Measurements from ENCODE around the gene CAMK4.
"Not testable (repeated sequence)": the region's sequence is repeated elsewhere in the genome, so short reads cannot be mapped to it uniquely, and the experiment has no call there.

Gene CAMK4

DNA sequence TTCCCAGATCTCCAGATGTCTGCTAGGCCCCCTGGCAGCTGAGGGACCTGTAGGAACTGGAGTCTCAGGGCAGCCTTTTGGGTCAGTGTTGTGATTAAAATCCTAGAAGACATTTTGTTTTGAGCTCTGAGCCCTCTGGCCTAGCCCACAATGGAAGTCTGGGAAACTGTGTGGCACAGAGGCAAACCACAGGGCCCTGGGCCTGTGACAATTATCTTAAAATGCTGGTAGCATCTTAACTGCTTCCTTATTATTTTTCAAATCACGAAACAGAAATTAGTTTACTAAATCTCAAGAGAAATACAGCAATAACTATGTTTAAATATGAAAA lies 162.6 kb downstream of the CAMK4 start:
- DNase-seq = no peak

GRCh38 chr5:111387361-111387760 lies 163.2 kb downstream of the CAMK4 start:
- no peak for DNase-seq

DNA sequence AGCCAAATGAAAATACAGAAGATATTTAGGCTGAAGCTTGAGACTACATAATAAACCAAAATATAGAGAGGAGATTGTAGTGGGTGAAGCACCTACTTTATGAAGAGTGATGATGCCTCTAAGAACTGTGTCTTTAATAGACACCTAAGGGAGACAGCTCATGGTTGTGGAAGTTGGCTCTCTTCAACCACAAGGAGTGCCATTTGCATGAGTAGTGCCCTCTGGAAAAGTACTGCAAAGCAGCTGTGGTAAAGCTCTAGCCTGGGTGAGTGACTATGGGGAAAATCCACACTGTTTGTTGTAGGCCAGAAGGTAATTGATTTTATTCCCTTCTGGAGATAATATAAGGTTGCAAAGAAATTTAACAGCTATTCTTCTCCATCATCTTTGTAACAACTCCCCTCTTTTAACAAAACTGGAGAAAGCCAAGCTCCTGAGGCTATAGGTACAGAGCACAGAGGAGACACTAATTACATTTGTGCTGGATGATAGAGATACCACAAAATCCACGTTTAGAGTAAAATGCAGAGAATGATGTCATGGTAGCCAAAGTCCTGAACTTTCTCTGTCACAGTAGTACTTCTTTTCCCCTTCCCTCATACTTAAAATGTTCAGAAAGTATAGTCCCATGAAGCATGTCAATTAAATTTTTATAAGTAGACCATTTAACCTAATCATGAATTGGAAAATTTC lies 165.4 kb downstream of the CAMK4 start:
- no peak for DNase-seq

GRCh38 chr5:111392181-111392580 lies 168.0 kb downstream of the CAMK4 start:
- no peak for DNase-seq

DNA sequence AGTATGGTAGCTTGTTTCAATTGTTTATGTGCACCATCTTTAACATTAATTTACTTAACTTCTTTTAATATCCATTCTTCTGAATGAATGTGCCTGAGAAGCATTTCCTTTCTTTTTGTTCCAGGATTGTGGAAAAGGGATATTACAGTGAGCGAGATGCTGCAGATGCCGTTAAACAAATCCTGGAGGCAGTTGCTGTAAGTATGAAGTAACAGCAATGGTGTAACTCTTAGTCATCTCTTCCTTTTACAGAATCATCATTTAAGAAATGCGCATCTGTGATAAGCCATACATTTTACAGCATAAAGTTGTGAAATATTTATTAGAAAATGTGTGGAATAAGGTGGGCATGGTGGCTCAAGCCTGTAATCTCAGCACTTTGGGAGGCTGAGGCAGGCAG lies 170.4 kb downstream of the CAMK4 start:
- DNase-seq = peak; percentile 25

GRCh38 chr5:111398013-111398412 lies 173.8 kb downstream of the CAMK4 start:
- no peak for DNase-seq

DNA sequence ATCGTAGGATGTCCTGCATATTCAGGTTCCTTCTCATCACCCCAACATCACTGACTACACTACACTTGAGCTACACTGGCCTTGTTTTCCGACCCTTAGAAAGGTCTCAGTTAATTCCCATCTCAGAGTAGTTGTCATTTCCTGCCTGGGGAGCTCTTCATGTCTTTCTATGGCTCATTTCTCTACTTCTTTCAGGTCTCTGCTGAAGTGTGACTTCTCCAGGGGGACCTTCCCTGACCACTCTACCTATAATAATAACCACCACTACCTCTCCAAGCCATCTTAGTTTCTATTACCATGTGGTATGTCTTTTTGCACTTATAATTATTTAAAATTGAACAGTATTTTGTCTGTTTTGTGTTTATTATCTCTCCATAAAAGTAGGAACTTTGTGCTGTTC lies 174.9 kb downstream of the CAMK4 start:
- no peak for DNase-seq

- no peak for DNase-seq
These were observed 177.7 kb downstream of the CAMK4 start for GRCh38 chr5:111401906-111402305.

DNA sequence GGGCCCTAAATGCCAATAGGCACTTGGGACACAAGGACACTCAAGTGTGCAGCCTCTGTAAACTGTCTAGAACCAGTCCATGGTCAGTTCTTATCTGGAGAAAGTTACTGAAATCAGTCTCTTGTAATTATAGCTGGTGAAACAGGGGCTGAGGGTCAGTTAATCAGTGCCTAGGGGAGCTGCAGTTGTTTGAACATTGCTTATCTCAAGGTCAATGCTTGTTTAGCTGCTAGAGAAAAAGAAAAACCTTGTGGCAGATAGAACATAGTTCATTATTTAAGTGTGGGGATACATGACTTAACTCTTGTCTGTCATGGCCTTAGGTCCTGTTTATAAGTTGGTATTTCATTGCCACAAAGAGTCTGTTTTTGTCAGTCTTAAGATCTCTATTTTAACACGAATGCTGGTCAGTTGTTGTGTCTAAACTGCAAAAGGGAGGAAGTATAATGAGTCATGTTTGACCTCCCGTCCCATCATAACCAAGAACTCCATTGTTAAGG lies 180.1 kb downstream of the CAMK4 start:
- no peak for DNase-seq

GRCh38 chr5:111407562-111407961 lies 183.4 kb downstream of the CAMK4 start:
- no peak for DNase-seq

DNA sequence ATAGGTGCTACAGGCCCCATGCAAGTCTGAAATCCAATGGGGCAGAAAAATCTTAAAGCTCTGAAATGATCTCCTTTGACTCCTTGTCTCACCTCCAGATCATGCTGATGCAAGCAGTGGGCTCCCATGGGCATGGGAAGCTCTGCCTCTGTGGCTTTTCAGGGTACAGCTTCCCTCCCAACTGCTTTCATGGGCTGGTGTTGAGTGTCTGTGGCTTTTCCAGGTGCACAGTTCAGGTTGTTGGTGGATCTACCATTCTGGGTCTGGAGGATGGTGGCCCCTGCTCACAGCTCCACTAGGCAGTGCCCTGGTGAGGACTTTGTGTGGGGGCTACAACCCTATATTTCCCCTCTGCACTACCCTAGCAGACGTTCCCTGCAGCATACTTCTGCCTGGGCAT lies 184.6 kb downstream of the CAMK4 start:
- DNase-seq = no peak

DNA sequence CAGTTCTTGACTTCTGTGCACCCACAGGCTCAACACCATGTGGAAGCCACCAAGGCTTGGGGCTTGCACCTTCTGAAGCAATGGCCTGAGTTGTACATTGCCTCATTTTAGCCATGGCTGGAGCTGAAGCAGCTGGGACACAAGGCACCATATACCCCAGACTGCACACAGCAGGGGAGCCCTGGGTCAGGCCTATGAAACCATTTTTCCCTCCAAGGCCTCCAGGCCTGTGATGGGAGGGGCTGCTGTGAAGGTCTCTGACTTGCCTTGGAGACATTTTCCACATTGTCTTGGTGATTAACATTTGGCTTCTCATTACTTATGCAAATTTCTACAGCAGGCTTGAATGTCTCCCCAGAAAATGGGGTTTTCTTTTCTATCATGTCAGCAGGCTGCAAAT lies 185.1 kb downstream of the CAMK4 start:
- DNase-seq = not testable (repeated sequence)

DNA sequence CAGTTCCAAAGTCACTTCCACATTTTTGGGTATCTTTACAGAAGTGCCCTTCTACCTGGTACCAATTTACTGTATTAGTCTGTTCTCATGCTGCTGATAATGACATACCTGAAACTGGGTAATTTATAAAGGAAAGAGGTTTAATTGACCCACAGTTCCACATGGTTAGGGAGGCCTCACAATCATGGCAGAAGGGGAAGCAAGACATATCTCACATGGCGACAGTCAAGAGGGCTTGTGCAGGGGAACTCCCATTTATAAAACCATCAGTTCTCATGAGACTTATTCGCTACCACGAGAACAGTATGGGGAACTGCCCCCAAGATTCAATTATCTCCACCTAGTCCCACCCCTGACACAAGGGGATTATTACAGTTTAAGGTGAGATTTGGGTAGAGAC lies 185.9 kb downstream of the CAMK4 start:
- DNase-seq = not testable (repeated sequence)

GRCh38 chr5:111411301-111411700 lies 187.1 kb downstream of the CAMK4 start:
- DNase-seq = no peak

- DNase-seq = no peak
These were observed 188.4 kb downstream of the CAMK4 start for GRCh38 chr5:111412593-111412992.

DNA sequence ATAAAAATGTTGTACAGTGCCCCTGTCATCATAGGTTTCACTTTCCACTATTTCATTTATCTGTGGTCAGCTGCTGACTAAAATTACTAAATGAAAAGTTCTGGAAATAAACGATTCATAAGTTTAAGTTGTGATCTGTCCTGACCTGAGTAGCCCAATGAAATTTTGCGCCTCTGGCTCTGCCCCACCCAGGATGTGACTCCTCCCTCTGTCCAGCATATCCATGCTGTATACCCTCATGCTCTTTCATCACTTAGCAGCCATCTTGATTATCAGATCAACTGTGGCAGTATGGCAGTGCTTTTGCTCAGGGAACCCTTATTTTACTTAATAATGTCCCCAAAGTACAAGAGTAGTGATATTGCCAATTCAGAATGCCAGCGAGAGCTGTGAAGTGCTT lies 190.9 kb downstream of the CAMK4 start:
- DNase-seq = no peak

DNA sequence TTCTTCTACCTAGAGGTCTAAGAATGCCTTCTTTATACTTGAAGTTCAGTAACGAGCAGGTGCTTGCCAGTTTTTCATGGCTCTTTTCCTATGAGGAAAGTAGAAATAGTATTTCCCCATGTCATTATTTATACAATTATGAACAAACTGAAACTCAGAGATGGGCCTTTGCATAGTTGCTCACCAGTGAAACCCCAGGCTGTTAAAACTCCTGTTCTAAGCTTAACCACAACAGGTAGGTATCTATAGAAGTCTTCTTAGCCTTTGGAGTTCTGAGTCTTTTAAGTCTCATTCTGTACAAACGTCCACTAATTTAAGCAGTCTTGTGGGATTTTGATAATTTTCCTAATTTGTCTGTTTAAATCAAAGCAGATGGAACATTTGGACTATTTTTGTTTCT lies 198.1 kb downstream of the CAMK4 start:
- no peak for DNase-seq

- no peak for DNase-seq
These were observed 198.8 kb downstream of the CAMK4 start for GRCh38 chr5:111422747-111423720.

DNA sequence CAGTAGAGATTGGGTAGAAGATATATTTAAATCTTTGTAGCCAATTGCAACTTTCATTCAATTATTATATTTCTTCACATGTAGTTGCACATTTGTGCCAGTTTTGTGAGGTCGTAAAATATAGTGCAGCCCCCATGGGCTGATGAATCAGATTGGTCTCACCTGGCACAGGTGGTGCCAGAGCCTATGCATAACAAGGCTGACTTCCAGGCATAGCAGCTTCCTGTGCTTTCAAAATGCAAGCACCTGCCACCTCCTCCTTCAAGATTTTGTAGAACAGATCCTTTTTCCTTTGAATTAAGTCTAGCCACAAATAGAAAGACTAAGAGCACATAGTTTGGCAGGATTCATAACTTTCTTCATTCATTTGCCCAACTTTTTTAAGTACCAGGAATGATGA lies 201.0 kb downstream of the CAMK4 start:
- DNase-seq = no peak

DNA sequence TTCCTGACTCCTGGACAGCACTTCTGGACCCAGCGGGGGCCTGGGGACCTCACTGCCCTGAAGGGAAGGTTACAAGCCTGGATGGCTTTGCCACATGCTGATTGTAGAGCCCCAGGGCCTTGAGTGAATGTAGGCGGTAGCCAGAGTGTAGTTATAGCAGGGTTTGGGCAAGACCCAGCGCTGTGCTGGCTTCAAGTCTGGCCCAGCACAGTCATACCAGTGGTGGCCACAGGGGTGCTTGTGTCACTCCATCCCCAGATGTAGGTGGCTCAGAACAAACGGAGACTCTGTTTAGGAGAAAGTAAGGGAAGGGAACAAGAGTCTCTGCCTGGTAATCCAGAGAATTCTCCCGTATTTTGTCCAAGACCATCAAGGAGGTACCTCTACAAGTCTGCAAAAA lies 203.6 kb downstream of the CAMK4 start:
- DNase-seq = no peak

DNA sequence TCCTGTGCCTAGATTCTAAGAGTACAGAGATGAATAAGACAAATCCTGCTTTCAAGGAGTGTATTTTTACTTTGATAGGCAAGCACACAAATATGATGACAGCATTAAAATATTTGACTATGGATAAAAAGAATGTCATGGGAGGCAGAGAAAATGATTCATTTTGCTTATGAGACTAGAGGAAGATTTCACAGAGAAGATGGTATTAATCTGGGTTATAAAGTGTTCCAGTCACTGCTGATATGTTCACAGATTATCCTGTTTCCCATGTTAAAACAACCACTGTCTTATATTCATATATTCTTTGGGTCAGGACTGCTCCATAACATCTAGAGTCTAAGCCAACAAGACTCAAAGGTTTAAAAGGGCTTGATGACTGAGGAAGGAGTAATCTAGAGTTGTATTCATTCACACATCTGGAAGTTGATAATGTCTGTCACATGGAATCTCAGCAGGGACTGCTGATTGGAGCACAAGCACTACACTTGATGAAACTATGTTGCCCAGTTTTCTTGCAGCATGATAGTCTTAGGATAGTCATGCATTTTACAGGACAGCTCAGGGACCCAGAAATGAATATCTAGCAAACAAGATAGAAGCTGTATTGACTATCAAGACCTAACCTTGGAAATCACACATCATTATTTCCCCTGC lies 208.8 kb downstream of the CAMK4 start:
- DNase-seq = no peak

DNA sequence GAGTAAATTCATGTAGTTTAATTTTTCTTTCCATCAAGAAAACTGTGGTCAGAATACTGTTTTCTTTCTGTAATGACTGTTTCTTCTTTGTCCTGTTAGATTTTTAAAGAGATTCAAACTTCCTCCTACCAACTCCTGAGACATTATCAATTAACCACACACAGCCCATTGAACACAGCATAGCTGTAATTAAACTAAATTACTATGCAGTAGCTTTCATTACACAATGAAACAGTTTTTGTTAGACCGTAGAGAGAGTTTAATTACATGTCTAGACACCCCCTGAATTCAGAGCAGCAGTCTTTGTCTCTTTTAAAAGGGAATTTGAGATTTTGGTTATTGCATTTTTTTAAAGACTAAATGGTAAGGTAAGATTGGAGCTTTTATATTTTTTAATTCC lies 210.6 kb downstream of the CAMK4 start:
- no peak for DNase-seq

- DNase-seq = no peak
These were observed 215.4 kb downstream of the CAMK4 start for GRCh38 chr5:111439473-111440075.
